AG04450 (cell line): Measurements from ENCODE around the gene SNX22. TPM values are rescaled to one million over a fixed set of nuclear protein-coding genes. Genes with fewer than 3 reads are reported as not detected.
A peak's percentile ranks its signal among the peaks of the same experiment; 100 is the strongest.

Source experiments
- CTCF ChIA-PET: fragments of 300-600, 350-600 bp; formaldehyde crosslinking; extraction: SDS; loops from one replicate; lab custom pipeline; 2022; ENCODE audit warnings: antibody characterized with exemption, inconsistent platforms; lab: Charles Lee
- POLR2A ChIA-PET: fragments of 350-600 bp; formaldehyde crosslinking; extraction: SDS; loops from one replicate; lab custom pipeline; 2021; ENCODE audit warnings: antibody characterized with exemption, inconsistent platforms; lab: Yijun Ruan, JAX
- DNase-seq: peaks from one replicate; pipeline ENCODE4 v3.0.0-alpha.2; 2011; ENCODE audit warnings: low read depth, low spot score
- H3K27ac ChIP-seq: one replicate; pipeline ENCODE4 v1.5.1; 2012; ENCODE audit warnings: low read depth, low read length, control low read depth
- H3K27me3 ChIP-seq: one replicate; pipeline ENCODE4 v1.6.0; 2012; ENCODE audit warnings: low read length; ENCODE audit not compliant: control insufficient read depth, insufficient read depth
- H3K4me3 ChIP-seq: 2 replicates; pipeline ENCODE4 v1.5.1; 2011; ENCODE audit warnings: mild to moderate bottlenecking, low read depth, low read length, control low read depth
- H3K9me3 ChIP-seq: 2 replicates; pipeline ENCODE4 v1.5.1; 2012; ENCODE audit warnings: low read length; ENCODE audit not compliant: control insufficient read depth, insufficient read depth
- polyA plus RNA-seq: library from polyadenylated mRNA; depleted of rRNA; stranded (reverse); fragments of >200 nt; gene quantifications from 2 replicates; pipeline ENCODE4 v1.2.3, GENCODE V29; 2011
- TF ChIP-seq, protein P1 (sequence below): IDR thresholded peaks from 2 replicates; pipeline ENCODE4 v1.5.1; 2011; ENCODE audit warnings: low read depth, low read length, control low read depth, inconsistent platforms

Gene SNX22
- polyA plus RNA-seq, 1 experiment = 0.06 TPM

DNA sequence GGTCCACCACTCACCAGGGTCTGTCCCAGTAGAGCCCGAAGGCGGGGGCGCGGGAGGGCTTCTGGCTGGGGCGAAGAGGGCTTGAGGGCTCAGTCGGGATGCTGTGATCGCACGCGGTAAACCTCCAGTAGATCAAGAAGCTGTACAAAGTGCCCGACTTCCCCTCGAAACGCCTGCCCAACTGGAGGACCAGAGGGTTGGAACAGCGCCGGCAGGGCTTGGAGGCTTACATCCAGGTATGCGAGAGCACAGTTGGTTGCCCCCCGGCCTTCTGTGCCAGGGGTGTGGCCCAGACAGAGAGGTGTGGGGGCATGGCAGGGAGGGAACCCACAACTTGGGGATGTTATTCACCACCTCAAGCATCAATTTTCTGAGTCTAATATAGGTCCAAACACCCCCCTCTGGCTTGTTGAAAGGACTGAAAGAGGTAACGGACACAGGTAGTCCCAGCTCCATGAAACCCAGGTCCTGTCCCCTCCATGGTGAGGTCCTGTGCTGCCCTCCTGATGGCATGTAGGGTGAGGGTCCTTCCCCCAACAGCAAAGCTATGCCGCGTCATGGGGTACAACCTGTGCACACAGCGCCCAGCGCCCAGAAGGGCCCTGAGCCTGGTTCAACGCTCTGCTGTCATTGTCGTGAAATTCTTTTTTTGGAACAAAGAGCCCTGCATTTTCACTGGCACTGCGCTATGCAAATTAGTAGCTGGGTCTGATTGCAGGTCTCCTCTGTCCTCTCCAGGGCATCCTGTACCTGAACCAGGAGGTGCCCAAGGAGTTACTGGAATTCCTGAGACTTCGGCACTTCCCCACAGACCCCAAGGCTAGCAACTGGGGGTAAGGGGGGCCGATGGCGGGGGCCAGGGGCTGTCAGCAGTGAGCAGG, 1.2 kb downstream of the SNX22 start:
- no peaks in the 10 kb centered on the region for H3K9me3 ChIP-seq
- H3K4me3 ChIP-seq = peak overlapping the region; percentile 53; the same call in 1 of the 2 replicates
- no peak overlapping the region for H3K27ac ChIP-seq
- no peak for DNase-seq
- POLR2A ChIA-PET = interaction anchor here (0.8 to 2.7 kb wide), 3 partner anchors 10 to 81 kb away, joined by 3 to 19 read pairs (median 4); partner anchors contain the start of genes CIAO2A and PPIB
- TF ChIP-seq, protein P1, sequence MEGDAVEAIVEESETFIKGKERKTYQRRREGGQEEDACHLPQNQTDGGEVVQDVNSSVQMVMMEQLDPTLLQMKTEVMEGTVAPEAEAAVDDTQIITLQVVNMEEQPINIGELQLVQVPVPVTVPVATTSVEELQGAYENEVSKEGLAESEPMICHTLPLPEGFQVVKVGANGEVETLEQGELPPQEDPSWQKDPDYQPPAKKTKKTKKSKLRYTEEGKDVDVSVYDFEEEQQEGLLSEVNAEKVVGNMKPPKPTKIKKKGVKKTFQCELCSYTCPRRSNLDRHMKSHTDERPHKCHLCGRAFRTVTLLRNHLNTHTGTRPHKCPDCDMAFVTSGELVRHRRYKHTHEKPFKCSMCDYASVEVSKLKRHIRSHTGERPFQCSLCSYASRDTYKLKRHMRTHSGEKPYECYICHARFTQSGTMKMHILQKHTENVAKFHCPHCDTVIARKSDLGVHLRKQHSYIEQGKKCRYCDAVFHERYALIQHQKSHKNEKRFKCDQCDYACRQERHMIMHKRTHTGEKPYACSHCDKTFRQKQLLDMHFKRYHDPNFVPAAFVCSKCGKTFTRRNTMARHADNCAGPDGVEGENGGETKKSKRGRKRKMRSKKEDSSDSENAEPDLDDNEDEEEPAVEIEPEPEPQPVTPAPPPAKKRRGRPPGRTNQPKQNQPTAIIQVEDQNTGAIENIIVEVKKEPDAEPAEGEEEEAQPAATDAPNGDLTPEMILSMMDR = no peak
- H3K27me3 ChIP-seq = peaks cover 13% of the 10 kb centered on the region
- CTCF ChIA-PET = interaction anchor here (0.6 to 2.7 kb wide), 20 partner anchors 9 to 673 kb away, joined by 3 to 13 read pairs (median 4); partner anchors contain the start of genes CSNK1G1, PIF1, PPIB and SNX1

- POLR2A ChIA-PET = interaction anchor here (0.8 to 2.7 kb wide), 3 partner anchors 9 to 82 kb away, joined by 3 to 19 read pairs (median 4); partner anchors contain the start of genes CIAO2A and PPIB
- peak; percentile 59 for DNase-seq
- H3K4me3 ChIP-seq = no peak overlapping the region
- H3K27me3 ChIP-seq = peaks cover 13% of the 10 kb centered on the region
- peak overlapping the region; percentile 61 for H3K27ac ChIP-seq
- TF ChIP-seq, protein P1 = peak; percentile 98
- no peaks in the 10 kb centered on the region for H3K9me3 ChIP-seq
- CTCF ChIA-PET = interaction anchor here (0.6 to 2.7 kb wide), 21 partner anchors 8 to 672 kb away, joined by 3 to 13 read pairs (median 4); partner anchors contain the start of genes PIF1, PPIB and SNX1
These were observed 2.2 kb downstream of the SNX22 start for GRCh38 chr15:64153480-64154367.

DNA sequence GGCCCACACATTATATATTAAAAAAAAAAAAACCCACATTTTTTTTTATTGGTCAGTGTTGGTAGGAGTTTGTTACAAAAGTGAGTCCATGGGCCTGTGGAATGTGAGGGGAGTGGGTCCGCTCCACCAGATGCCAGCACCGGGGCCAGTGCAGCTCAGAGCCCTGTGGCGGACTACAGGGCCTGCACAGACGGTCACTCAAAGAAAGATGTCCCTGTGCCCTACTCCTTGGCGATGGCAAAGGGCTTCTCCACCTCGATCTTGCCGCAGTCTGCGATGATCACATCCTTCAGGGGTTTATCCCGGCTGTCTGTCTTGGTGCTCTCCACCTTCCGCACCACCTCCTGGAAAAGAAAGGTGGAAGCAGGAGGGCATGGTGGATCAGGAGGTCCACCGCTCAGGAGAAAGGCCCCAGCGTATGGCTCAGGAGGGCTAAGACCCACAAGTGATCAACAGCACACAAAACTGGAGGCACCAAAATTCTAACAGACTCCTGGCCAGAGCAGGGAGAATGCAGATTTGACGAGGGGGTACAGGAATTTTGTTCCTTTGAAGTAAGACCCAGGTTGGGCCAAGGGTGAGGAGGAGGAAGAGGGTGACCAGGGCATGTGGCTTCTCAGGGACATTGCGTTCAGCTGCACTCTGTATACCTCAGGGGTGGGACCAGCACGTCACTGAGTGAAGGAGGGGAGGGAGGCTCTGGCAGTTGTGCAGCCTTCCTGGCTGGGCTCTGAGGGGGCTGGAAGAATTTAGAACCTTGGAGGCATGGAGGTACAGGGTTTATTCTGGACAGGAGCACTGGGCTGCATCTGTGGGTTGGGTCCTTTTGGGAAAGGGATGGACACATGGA, 4.5 kb downstream of the SNX22 start:
- POLR2A ChIA-PET = no interaction called here
- H3K27ac ChIP-seq = no peak overlapping the region
- no peak overlapping the region for H3K4me3 ChIP-seq
- DNase-seq = no peak
- CTCF ChIA-PET = no interaction called here
- no peaks in the 10 kb centered on the region for H3K9me3 ChIP-seq
- TF ChIP-seq, protein P1 = no peak
- H3K27me3 ChIP-seq = peaks cover 13% of the 10 kb centered on the region

DNA sequence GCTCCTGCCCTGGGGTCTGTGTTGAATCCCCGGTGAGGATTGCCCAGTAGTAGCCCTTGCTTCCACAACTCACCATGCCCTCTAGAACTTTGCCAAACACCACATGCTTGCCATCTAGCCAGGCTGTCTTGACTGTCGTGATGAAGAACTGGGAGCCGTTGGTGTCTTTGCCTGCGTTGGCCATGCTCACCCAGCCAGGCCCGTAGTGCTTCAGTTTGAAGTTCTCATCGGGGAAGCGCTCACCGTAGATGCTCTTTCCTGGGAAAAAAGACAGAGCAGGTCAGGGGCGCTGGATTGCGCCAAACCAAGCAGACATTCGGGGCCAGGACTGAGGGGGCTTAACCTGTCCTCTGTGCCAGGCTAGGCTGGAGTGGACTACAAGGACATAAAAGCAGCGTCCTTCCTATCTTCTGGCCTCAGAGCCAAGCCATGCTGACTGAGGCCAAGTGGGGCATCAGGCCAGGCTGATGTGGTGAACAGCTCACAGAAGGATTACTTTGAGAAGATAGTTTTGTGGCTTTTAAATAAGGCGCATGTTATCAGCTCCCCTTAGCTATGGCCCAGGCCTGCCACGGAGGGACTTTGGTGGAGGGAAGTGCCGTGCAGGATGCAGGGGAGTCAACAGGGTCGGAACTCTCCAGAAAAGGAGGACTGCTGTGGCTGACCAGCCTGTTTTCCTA, 5.3 kb downstream of the SNX22 start:
- TF ChIP-seq, protein P1 = no peak
- Histone ChIP-seq H3K27ac (no peak overlapping the region), H3K4me3 (no peak overlapping the region), H3K27me3 (peaks cover 11% of the 10 kb centered on the region), H3K9me3 (no peaks in the 10 kb centered on the region)
- DNase-seq = no peak
- ChIA-PET POLR2A (no interaction called here), CTCF (no interaction called here)
